HCT116 (cell line): ENCODE data around the gene MAPK14. TPM values are rescaled to one million over a fixed set of nuclear protein-coding genes. Genes with fewer than 3 reads are reported as not detected.

Source experiments
- ATAC-seq: fragments of 200-7000 bp; cut with Tn5 transposase; 2 replicates; pipeline ENCODE4 v1.9.1; 2020; ENCODE audit warnings: mild to moderate bottlenecking, moderate library complexity
- BruUV-seq: library from RNA; stranded (reverse); fragments of 400-500 nt; replicated peaks from 2 replicates; lab custom pipeline; 2021; lab: Mats Ljungman, UMichigan
- CTCF ChIA-PET: fragments of 300-600 bp; sonication (Branson Sonifier 250); formaldehyde crosslinking; loops from one replicate; lab custom pipeline; 2021; ENCODE audit warnings: antibody characterized with exemption; lab: Charles Lee
- POLR2A ChIA-PET: fragments of 300-600, 350-600 bp; sonication (Branson Sonifier 250); formaldehyde crosslinking; loops from one replicate; lab custom pipeline; 2021; ENCODE audit warnings: antibody characterized with exemption; lab: Charles Lee
- RAD21 ChIA-PET, 2 experiments: fragments of 300-600 bp; sonication (Branson Sonifier 250); formaldehyde crosslinking; loops; one replicate each; lab custom pipeline; 2023; ENCODE audit warnings: low total read pairs in 2 of 2; ENCODE audit not compliant: uncharacterized antibody in 2 of 2, unreplicated experiment in 2 of 2, low non-redundant PET in 1 of 2; lab: Charles Lee
- DNase-seq: peaks from one replicate; pipeline ENCODE4 v3.0.0-alpha.2; 2010; ENCODE audit warnings: low read depth, low spot score
- H2AFZ ChIP-seq: fragments of 200-600 bp; shearing (Covaris generic), sonication (generic); 2 replicates; pipeline ENCODE4 v1.6.1; 2017; ENCODE audit warnings: low read depth, mixed run types, mixed read lengths, antibody characterized with exemption, low read length; ENCODE audit not compliant: poor library complexity, severe bottlenecking
- H3K27ac ChIP-seq: 2 replicates; pipeline ENCODE4 v1.5.1; 2012; ENCODE audit warnings: low read depth, low read length
- H3K27me3 ChIP-seq: fragments of 200-600 bp; sonication (generic); 2 replicates; pipeline ENCODE4 v1.6.1; 2016; ENCODE audit warnings: mixed run types, low read length, mixed read lengths; ENCODE audit not compliant: insufficient read depth
- H3K36me3 ChIP-seq, 2 experiments: fragments of 200-500 bp in 1 of 2; fragments of 200-600 bp in 1 of 2; sonication (Bioruptor generic) in 1 of 2; sonication (generic) in 1 of 2; 2 replicates each; pipeline versions ENCODE4 v1.5.1 to v1.6.1; 2014 to 2016; ENCODE audit warnings: low read length in 2 of 2, inconsistent platforms in 1 of 2, mixed read lengths in 1 of 2, mixed run types in 1 of 2; ENCODE audit not compliant: insufficient read depth in 2 of 2, control insufficient read depth in 1 of 2
- H3K4me1 ChIP-seq, 2 experiments: fragments of 200-600 bp in 1 of 2; sonication (generic) in 1 of 2; 2 replicates each; pipeline versions ENCODE4 v1.5.1 to v1.6.1; 2012 to 2017; ENCODE audit warnings: low read length in 2 of 2, inconsistent platforms in 1 of 2, mild to moderate bottlenecking in 1 of 2, mixed read lengths in 1 of 2, mixed run types in 1 of 2, moderate library complexity in 1 of 2; ENCODE audit not compliant: insufficient read depth in 2 of 2, control insufficient read depth in 1 of 2
- H3K4me2 ChIP-seq: fragments of 200-600 bp; sonication (generic); 2 replicates; pipeline ENCODE4 v1.6.1; 2017; ENCODE audit warnings: mixed run types, low read length, mixed read lengths
- H3K4me3 ChIP-seq, 2 experiments: fragments of 200-600 bp in 1 of 2; sonication (generic) in 1 of 2; replicated peaks in 1 of 2; 2 replicates each; pipeline ENCODE4 v1.5.1; 2011 to 2016; ENCODE audit warnings: low read length in 2 of 2, control low read depth in 1 of 2, low read depth in 1 of 2, mild to moderate bottlenecking in 1 of 2, mixed read lengths in 1 of 2, mixed run types in 1 of 2
- H3K79me2 ChIP-seq: fragments of 200-600 bp; sonication (generic); 2 replicates; pipeline ENCODE4 v1.6.1; 2017; ENCODE audit warnings: mild to moderate bottlenecking, mixed run types, low read length, moderate library complexity, mixed read lengths; ENCODE audit not compliant: insufficient read depth
- H3K9ac ChIP-seq: fragments of 200-600 bp; sonication (generic); 2 replicates; pipeline ENCODE4 v1.6.1; 2016; ENCODE audit warnings: low read length, mixed read lengths
- H3K9me2 ChIP-seq: fragments of 200-600 bp; sonication (generic), shearing (Covaris generic); 2 replicates; pipeline ENCODE4 v1.6.1; 2017; ENCODE audit warnings: mixed run types, mild to moderate bottlenecking, moderate library complexity; ENCODE audit not compliant: insufficient read depth
- H3K9me3 ChIP-seq, 2 experiments: fragments of 200-500 bp in 1 of 2; fragments of 200-600 bp in 1 of 2; sonication (Bioruptor generic) in 1 of 2; sonication (generic) in 1 of 2; 2 replicates each; pipeline ENCODE4 v1.6.1; 2014 to 2017; ENCODE audit warnings: low read length in 2 of 2, mixed read lengths in 2 of 2, inconsistent platforms in 1 of 2, low read depth in 1 of 2, mild to moderate bottlenecking in 1 of 2, mixed run types in 1 of 2, moderate library complexity in 1 of 2; ENCODE audit not compliant: control insufficient read depth in 1 of 2, insufficient read depth in 1 of 2
- H4K20me1 ChIP-seq: fragments of 200-600 bp; sonication (generic), shearing (Covaris generic); 2 replicates; pipeline ENCODE4 v1.6.1; 2017; ENCODE audit warnings: mixed run types, mild to moderate bottlenecking, moderate library complexity; ENCODE audit not compliant: insufficient read depth
- CBX3 ChIP-seq: IDR thresholded peaks from 2 replicates; pipeline ENCODE4 v1.6.1; 2012; ENCODE audit warnings: low read depth
- ELF1 ChIP-seq: IDR thresholded peaks from 2 replicates; pipeline ENCODE4 v1.6.1; 2012; ENCODE audit warnings: low read depth, borderline replicate concordance
- EZH2 ChIP-seq: fragments of 200-600 bp; sonication (generic); IDR thresholded peaks from 2 replicates; pipeline ENCODE4 v1.6.1; 2017; ENCODE audit warnings: antibody characterized with exemption, mixed run types
- FOSL1 ChIP-seq: IDR thresholded peaks from 2 replicates; pipeline ENCODE4 v1.6.1; 2012; ENCODE audit warnings: low read depth
- JUND ChIP-seq: IDR thresholded peaks from 2 replicates; pipeline ENCODE4 v1.6.1; 2012
- POLR2A ChIP-seq: IDR thresholded peaks from 2 replicates; pipeline ENCODE4 v1.7.0; 2011; ENCODE audit warnings: borderline replicate concordance; ENCODE audit not compliant: insufficient read depth, insufficient read length; ENCODE audit errors: extremely low read depth
- SRF ChIP-seq: IDR thresholded peaks from 2 replicates; pipeline ENCODE4 v1.6.1; 2012; ENCODE audit warnings: low read depth
- ZNF274 ChIP-seq: fragments of 200-500 bp; sonication (Bioruptor generic); IDR thresholded peaks from 2 replicates; pipeline ENCODE4 v1.6.1; 2014; ENCODE audit warnings: mild to moderate bottlenecking, low read depth, low read length, inconsistent platforms
- intact Hi-C: fragments of 100-400 bp; cut with micrococcal nuclease; formaldehyde crosslinking; loops from 2 replicates; pipeline ENCODE4 v1.10.0; 2022
- total RNA-seq: library from RNA; stranded (reverse); gene quantifications from one replicate; pipeline ENCODE4 v1.2.1, GENCODE V29; 2021; ENCODE audit not compliant: unreplicated experiment
- TF ChIP-seq, protein P1 (sequence below): IDR thresholded peaks from 2 replicates; pipeline ENCODE4 v1.6.1; 2012; ENCODE audit warnings: low read depth

Gene MAPK14
- total RNA-seq, 1 experiment from 2014 or later = 34.2 TPM

DNA sequence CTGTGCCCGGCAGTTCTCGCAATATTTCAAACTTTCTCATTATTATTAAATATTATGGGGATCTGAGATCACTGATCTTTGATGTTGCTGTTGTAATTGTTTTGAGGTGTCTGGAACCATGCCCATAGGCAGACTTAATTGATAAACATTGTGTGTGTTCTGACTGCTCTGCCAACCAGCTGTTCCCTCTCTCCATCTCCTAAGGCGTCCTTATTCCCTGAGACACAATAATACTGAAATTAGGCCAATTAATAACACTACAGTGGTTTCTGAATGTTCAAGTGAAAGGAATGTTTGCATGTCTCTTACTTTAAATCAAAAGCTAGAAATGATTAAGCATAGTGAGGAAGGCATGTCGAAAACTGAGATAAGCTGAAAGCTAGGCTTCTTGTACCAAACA lies 7.6 kb downstream of the MAPK14 start:
- TF ChIP-seq JUND (no peak), ELF1 (no peak), CBX3 (no peak), SRF (no peak), FOSL1 (no peak), ZNF274 (no peak), EZH2 (no peak), POLR2A (no peak)
- TF ChIP-seq, protein P1, sequence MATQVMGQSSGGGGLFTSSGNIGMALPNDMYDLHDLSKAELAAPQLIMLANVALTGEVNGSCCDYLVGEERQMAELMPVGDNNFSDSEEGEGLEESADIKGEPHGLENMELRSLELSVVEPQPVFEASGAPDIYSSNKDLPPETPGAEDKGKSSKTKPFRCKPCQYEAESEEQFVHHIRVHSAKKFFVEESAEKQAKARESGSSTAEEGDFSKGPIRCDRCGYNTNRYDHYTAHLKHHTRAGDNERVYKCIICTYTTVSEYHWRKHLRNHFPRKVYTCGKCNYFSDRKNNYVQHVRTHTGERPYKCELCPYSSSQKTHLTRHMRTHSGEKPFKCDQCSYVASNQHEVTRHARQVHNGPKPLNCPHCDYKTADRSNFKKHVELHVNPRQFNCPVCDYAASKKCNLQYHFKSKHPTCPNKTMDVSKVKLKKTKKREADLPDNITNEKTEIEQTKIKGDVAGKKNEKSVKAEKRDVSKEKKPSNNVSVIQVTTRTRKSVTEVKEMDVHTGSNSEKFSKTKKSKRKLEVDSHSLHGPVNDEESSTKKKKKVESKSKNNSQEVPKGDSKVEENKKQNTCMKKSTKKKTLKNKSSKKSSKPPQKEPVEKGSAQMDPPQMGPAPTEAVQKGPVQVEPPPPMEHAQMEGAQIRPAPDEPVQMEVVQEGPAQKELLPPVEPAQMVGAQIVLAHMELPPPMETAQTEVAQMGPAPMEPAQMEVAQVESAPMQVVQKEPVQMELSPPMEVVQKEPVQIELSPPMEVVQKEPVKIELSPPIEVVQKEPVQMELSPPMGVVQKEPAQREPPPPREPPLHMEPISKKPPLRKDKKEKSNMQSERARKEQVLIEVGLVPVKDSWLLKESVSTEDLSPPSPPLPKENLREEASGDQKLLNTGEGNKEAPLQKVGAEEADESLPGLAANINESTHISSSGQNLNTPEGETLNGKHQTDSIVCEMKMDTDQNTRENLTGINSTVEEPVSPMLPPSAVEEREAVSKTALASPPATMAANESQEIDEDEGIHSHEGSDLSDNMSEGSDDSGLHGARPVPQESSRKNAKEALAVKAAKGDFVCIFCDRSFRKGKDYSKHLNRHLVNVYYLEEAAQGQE = no peak
- H3K27ac ChIP-seq = no peak overlapping the region
- H3K36me3 ChIP-seq = no peaks in the 10 kb centered on the region
- H3K27me3 ChIP-seq = no peaks in the 10 kb centered on the region
- peaks cover 0 to 5% of the 10 kb centered on the region in 2 experiments; a peak in 2 of 4 replicates for H3K4me1 ChIP-seq
- H3K9me3 ChIP-seq = no peaks in the 10 kb centered on the region
- H3K4me3 ChIP-seq = no peak overlapping the region
- H3K9me2 ChIP-seq = no peaks in the 10 kb centered on the region
- ChIA-PET POLR2A (interaction anchor here (0.7 kb wide), 1 partner anchor 532 kb away, joined by 4 read pairs; no protein-coding TSS in a partner anchor), CTCF (no interaction called here), RAD21 (no interaction called here)
- H3K4me2 ChIP-seq = no peak overlapping the region
- no peak overlapping the region for H3K9ac ChIP-seq
- no peak for ATAC-seq
- H3K79me2 ChIP-seq = peaks cover 96% of the 10 kb centered on the region
- intact Hi-C loops = no loop called here
- peaks cover 7% of the 10 kb centered on the region; the same call in 1 of the 2 replicates for H4K20me1 ChIP-seq
- BruUV-seq = no TSS peak
- H2AFZ ChIP-seq = no peak overlapping the region
- DNase-seq = no peak
